Spleen (tissue), 11 donors: ENCODE data around the gene MGAT4B. TPM values are rescaled to one million over a fixed set of nuclear protein-coding genes. Genes with fewer than 3 reads are reported as not detected.
"Not testable (repeated sequence)": the region's sequence is repeated elsewhere in the genome, so short reads cannot be mapped to it uniquely, and the experiment has no call there.

ENCODE experiments used
- DNase-seq: peaks from one replicate; pipeline ENCODE4 v3.0.0-alpha.2; 2020
- H3K27ac ChIP-seq, 8 donors: fragments of 200-600 bp; sonication (generic) in 7 of 8; 1 replicate in 4 of 8; 2 replicates in 4 of 8; pipeline versions ENCODE4 v1.5.0 to v1.8.0; 2016 to 2021; ENCODE audit warnings: inconsistent platforms in 4 of 8, mild to moderate bottlenecking in 4 of 8, moderate library complexity in 1 of 8
- H3K27me3 ChIP-seq, 7 donors: fragments of 200-600 bp; sonication (generic) in 6 of 7; replicated peaks in 1 of 7; 1 replicate in 4 of 7; 2 replicates in 3 of 7; pipeline versions ENCODE4 v1.5.0 to v1.8.0; 2016 to 2021; ENCODE audit warnings: inconsistent platforms in 3 of 7, mild to moderate bottlenecking in 1 of 7
- H3K36me3 ChIP-seq, 6 donors: fragments of 200-600 bp; sonication (generic) in 5 of 6; 1 replicate in 4 of 6; 2 replicates in 2 of 6; pipeline versions ENCODE4 v1.5.0 to v1.8.0; 2016 to 2021; ENCODE audit warnings: inconsistent platforms in 2 of 6
- H3K4me1 ChIP-seq, 6 donors: fragments of 200-600 bp; sonication (generic) in 5 of 6; 1 replicate in 3 of 6; 2 replicates in 3 of 6; pipeline versions ENCODE4 v1.5.0 to v1.8.0; 2016 to 2021; ENCODE audit warnings: inconsistent platforms in 3 of 6
- H3K4me3 ChIP-seq, 8 donors: fragments of 200-600 bp; sonication (generic) in 7 of 8; 1 replicate in 4 of 8; 2 replicates in 4 of 8; pipeline versions ENCODE4 v1.5.0 to v1.8.0; 2016 to 2021; ENCODE audit warnings: inconsistent platforms in 4 of 8, mild to moderate bottlenecking in 4 of 8, moderate library complexity in 2 of 8
- H3K9me3 ChIP-seq, 8 donors: fragments of 200-600 bp; sonication (generic) in 7 of 8; 1 replicate in 4 of 8; 2 replicates in 4 of 8; pipeline versions ENCODE4 v1.5.0 to v1.8.0; 2016 to 2021; ENCODE audit warnings: inconsistent platforms in 4 of 8
- CTCF ChIP-seq, 11 experiments: fragments of 200-600 bp in 7 of 11; fragments of 450-650 bp in 4 of 11; sonication (generic) in 4 of 11; IDR thresholded peaks in 8 of 11; conservative IDR thresholded peaks in 3 of 11; 1 replicate in 7 of 11; 2 replicates in 4 of 11; pipeline versions ENCODE4 v1.4.0 to v1.8.0; 2016 to 2021; ENCODE audit warnings: antibody characterized with exemption in 11 of 11, inconsistent platforms in 4 of 11, mild to moderate bottlenecking in 1 of 11
- POLR2A ChIP-seq, 3 donors: fragments of 450-650 bp; IDR thresholded peaks; one replicate each; pipeline ENCODE4 v1.5.1; 2017; ENCODE audit warnings: antibody characterized with exemption in 3 of 3, mild to moderate bottlenecking in 1 of 3
- POLR2AphosphoS5 ChIP-seq, 3 donors: sonication (generic); formaldehyde crosslinking; IDR thresholded peaks; one replicate each; pipeline ENCODE4 v1.5.1; 2017; ENCODE audit warnings: antibody characterized with exemption in 3 of 3
- WGBS, 5 donors: extraction: QIAGEN DNeasy Blood & Tissue Kit in 3 of 5; methylation state at CpG; one replicate each; pipeline versions ENCODE4 v1.1.5 to v1.1.7; 2013 to 2018; 5-methylcytosine and 5-hydroxymethylcytosine counted together
- intact Hi-C: fragments of 100-400 bp; cut with DNase I; formaldehyde crosslinking; loops from one replicate; pipeline ENCODE4 v1.15.0; 2023; ENCODE audit warnings: low total_unique reads
- polyA plus RNA-seq, 3 donors: library from polyadenylated mRNA; stranded (reverse); fragments of 200-250 nt; gene quantifications; one replicate each; pipeline ENCODE4 v1.2.1, GENCODE V29; 2013
- total RNA-seq, 7 donors: library from RNA; depleted of rRNA in 3 of 7; stranded (reverse); fragments of >200 nt in 3 of 7; fragmentation: NEBNext Ultra II Directional in 4 of 7; extraction: Animal tissue kit (Norgen Biotek cat#: 25700) in 4 of 7; gene quantifications; one replicate each; pipeline versions ENCODE4 v1.1.0 to v1.2.1, GENCODE V29; 2016 to 2021
- donor health status: healthy with polysubstance abuse.
- donor health status: DM: no; HTN: no; CAD: no; lungs with moderate emphysema.
- donor health status: DM: no; HTN: no; CAD: no.
- donor health status: Bipolar disorder and iron deficiency.
- donor health status: healthy.
- donor health status: DM: no; HTN: no; CAD: no.
- donor health status: DM: yes; HTN: yes; CAD: no.

Gene MGAT4B
- total and polyA plus RNA-seq, 10 donors = 34.9 to 117 (median 79.2) TPM

- Histone ChIP-seq H3K9me3 (no peaks in the 10 kb centered on the region), H3K36me3 (peaks cover 13 to 98% (median 84%) of the 10 kb centered on the region in 6 donors), H3K27ac (peak overlapping the region; percentile 27 to 70 (median 62)), H3K4me3 (no peak overlapping the region), H3K4me1 (peaks cover 10 to 35% (median 21%) of the 10 kb centered on the region in 6 donors), H3K27me3 (no peaks in the 10 kb centered on the region)
- DNase-seq = peak; percentile 81
- TF ChIP-seq POLR2A (IDR thresholded peaks at IDR 0.05) (no peak), CTCF (IDR thresholded peaks at IDR 0.05 in 8 of 11, conservative IDR thresholded peaks at IDR 0.05 in 3 of 11) (peak in 1 of 11 experiments; percentile 12), POLR2AphosphoS5 (IDR thresholded peaks at IDR 0.05) (peak; percentile 69 to 83 (median 83))
- WGBS, 5 donors = 76 to 84% (median 79%) methylated on average over 15 to 19 of the region's 19 CpGs
- intact Hi-C loops = no loop called here
Measured at GRCh38 chr5:179836225-179837019, 29.8 kb upstream of the MGAT4B start.

GRCh38 chr5:179834871-179835270, 28.2 kb upstream of the MGAT4B start:
- H3K27me3 ChIP-seq, intact Hi-C loops, H3K4me3 ChIP-seq, H3K27ac ChIP-seq, DNase-seq, H3K9me3 ChIP-seq: not testable (repeated sequence)
- WGBS, 5 donors = 94 to 100% (median 94%) methylated on average over 2 to 27 of the region's 28 CpGs
- Histone ChIP-seq H3K36me3 (peaks cover 12 to 98% (median 84%) of the 10 kb centered on the region in 6 donors), H3K4me1 (peaks cover 10 to 36% (median 21%) of the 10 kb centered on the region in 6 donors)

GRCh38 chr5:179834120-179834519, 27.5 kb upstream of the MGAT4B start:
- Histone ChIP-seq H3K4me3 (no peak overlapping the region), H3K36me3 (peaks cover 13 to 98% (median 88%) of the 10 kb centered on the region in 6 donors), H3K9me3 (no peaks in the 10 kb centered on the region), H3K4me1 (peaks cover 10 to 39% (median 18%) of the 10 kb centered on the region in 6 donors), H3K27ac (no peak overlapping the region), H3K27me3 (no peaks in the 10 kb centered on the region)
- intact Hi-C loops = no loop called here
- no peak for DNase-seq
- 86 to 90% (median 90%) methylated on average over 7 to 8 of the region's 8 CpGs for WGBS, 5 donors
- TF ChIP-seq CTCF (IDR thresholded peaks at IDR 0.05 in 8 of 11, conservative IDR thresholded peaks at IDR 0.05 in 3 of 11) (no peak), POLR2AphosphoS5 (IDR thresholded peaks at IDR 0.05) (peak in 1 of 3 donors; percentile 22), POLR2A (IDR thresholded peaks at IDR 0.05) (no peak)

- H3K36me3 ChIP-seq = peaks cover 15 to 98% (median 90%) of the 10 kb centered on the region in 6 donors
- WGBS, 5 donors = 94 to 100% (median 97%) methylated on average over 3 of the region's 3 CpGs
- H3K4me1 ChIP-seq = peaks cover 10 to 42% (median 19%) of the 10 kb centered on the region in 6 donors
Measured at GRCh38 chr5:179833709-179834070, 27.0 kb upstream of the MGAT4B start.

More at GRCh38 chr5:179833709-179834070, 27.0 kb upstream of the MGAT4B start:
- no peaks in the 10 kb centered on the region for H3K27me3 ChIP-seq
- H3K4me3 ChIP-seq = no peak overlapping the region
- no peaks in the 10 kb centered on the region for H3K9me3 ChIP-seq
- intact Hi-C loops = no loop called here
- DNase-seq = no peak
- TF ChIP-seq POLR2A (IDR thresholded peaks at IDR 0.05) (no peak), POLR2AphosphoS5 (IDR thresholded peaks at IDR 0.05) (no peak), CTCF (IDR thresholded peaks at IDR 0.05 in 8 of 11, conservative IDR thresholded peaks at IDR 0.05 in 3 of 11) (no peak)
- H3K27ac ChIP-seq = no peak overlapping the region
